ENCODE data around the gene AKT3.

GRCh38 chr1:243735457-243735856 lies 114.6 kb downstream of the AKT3 start:
- TF ChIP-seq CTCF (conservative IDR thresholded peaks at IDR 0.05; ENCODE audit: low read length) (no peak), EZH2phosphoT487 (IDR thresholded peaks at IDR 0.05; ENCODE audit: borderline replicate concordance) (no peak)
